ENCODE results near the gene PSMA5.

DNA sequence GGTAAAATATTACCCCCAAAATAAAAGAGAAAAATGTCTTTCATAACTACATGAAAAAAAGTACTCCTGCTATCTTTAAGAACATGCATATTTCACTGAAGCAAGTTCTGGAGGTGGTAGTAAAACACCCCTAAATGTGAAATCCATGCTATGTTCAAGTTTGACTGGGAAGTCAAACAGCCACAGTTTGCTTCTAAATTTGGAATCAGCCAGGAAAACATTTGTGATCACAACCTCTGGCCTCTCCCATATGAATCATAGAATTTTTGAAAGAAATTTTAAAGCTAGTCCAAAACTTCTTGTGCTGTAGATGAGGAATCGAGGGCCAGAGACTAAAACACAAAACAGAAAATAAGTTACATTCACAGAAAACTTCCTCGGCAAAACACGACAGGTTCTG lies 35.1 kb downstream of the PSMA5 start:
- TF ChIP-seq, protein P1, sequence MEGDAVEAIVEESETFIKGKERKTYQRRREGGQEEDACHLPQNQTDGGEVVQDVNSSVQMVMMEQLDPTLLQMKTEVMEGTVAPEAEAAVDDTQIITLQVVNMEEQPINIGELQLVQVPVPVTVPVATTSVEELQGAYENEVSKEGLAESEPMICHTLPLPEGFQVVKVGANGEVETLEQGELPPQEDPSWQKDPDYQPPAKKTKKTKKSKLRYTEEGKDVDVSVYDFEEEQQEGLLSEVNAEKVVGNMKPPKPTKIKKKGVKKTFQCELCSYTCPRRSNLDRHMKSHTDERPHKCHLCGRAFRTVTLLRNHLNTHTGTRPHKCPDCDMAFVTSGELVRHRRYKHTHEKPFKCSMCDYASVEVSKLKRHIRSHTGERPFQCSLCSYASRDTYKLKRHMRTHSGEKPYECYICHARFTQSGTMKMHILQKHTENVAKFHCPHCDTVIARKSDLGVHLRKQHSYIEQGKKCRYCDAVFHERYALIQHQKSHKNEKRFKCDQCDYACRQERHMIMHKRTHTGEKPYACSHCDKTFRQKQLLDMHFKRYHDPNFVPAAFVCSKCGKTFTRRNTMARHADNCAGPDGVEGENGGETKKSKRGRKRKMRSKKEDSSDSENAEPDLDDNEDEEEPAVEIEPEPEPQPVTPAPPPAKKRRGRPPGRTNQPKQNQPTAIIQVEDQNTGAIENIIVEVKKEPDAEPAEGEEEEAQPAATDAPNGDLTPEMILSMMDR (conservative IDR thresholded peaks at IDR 0.05; ENCODE audit: low read length): no peak
- no peak for TF ChIP-seq EZH2phosphoT487 (IDR thresholded peaks at IDR 0.05; ENCODE audit: borderline replicate concordance)

Data from Loucy (cell line).